ENCODE data around the gene SLC47A2.

GRCh38 chr17:19664821-19665181 is 51.6 kb downstream of the SLC47A2 start:
- TF ChIP-seq GATA2 (IDR thresholded peaks at IDR 0.05; ENCODE audit: low read depth, low read length) (no peak), GATA3 (IDR thresholded peaks at IDR 0.05; ENCODE audit: low read depth, low read length) (no peak)
